ENCODE measurements around the gene ZNF768. TPM values are rescaled to one million over a fixed set of nuclear protein-coding genes. Genes with fewer than 3 reads are reported as not detected.

The ZNF768 gene
- total RNA-seq, 1 experiment from 2014 or later: 48.8 TPM

DNA sequence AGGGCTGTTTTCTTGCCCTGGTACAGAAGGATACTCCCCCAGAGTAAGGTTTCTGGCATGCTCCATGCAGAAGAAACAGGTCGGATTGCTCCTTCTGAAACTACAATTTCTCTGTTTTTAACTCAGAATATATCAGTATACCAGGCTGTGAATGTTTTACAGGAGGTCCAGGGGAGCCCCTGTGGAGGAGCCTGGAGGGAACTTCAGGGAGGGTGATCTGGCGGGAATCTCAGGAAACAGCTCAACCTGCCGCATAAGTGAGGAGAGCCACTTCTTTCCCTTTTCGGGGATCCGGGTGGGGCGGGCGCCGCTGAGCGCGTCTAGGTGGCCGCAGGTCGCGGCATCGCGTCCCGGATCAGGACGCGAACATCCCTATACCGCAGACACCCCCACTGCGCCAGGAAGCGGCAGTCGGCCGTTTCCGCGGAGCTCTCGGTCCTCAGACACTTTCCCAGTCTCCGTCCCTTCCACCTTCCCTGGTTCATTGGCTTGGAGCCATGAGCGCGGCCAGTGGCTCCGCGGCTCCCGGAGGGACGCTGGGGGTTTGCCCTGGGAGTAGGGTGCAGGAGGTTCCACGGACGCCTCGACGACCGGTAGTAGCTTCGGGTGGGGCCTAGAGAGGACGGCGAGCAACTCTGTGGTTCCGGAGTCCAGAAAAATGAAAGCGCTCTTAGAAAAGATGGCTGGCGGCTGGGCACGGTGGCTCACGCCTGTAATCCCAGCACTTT is 34.9 kb upstream of the ZNF768 start:
- no peaks in the 10 kb centered on the region for H4K20me1 ChIP-seq (ENCODE audit: insufficient read depth)
- no peaks in the 10 kb centered on the region for H3K36me3 ChIP-seq (ENCODE audit: control insufficient read depth in 1 of 2, insufficient read depth in 2 of 2, low read length in 2 of 2)
- no peak for TF ChIP-seq ZNF274 (IDR thresholded peaks at IDR 0.05; ENCODE audit: low read depth, low read length)
- TF ChIP-seq, protein P1, sequence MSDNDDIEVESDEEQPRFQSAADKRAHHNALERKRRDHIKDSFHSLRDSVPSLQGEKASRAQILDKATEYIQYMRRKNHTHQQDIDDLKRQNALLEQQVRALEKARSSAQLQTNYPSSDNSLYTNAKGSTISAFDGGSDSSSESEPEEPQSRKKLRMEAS (IDR thresholded peaks at IDR 0.05): no peak
- TF ChIP-seq EZH2phosphoT487 (IDR thresholded peaks at IDR 0.05; ENCODE audit: borderline replicate concordance): no peak
- no peak for TF ChIP-seq CEBPB (IDR thresholded peaks at IDR 0.05; ENCODE audit: low read depth)
- no peak for TF ChIP-seq RAD21 (IDR thresholded peaks at IDR 0.05; ENCODE audit: low read depth)
- no peak for TF ChIP-seq ELF1 (IDR thresholded peaks at IDR 0.05; ENCODE audit: borderline replicate concordance, low read depth)
- TF ChIP-seq ZFX (IDR thresholded peaks at IDR 0.05): no peak
- no peak for TF ChIP-seq CBX3 (IDR thresholded peaks at IDR 0.05; ENCODE audit: low read depth)
- CTCF ChIA-PET: no interaction called here
- no peaks in the 10 kb centered on the region for H3K27me3 ChIP-seq (ENCODE audit: insufficient read depth, low read length)
- peaks cover 10 to 21% of the 10 kb centered on the region in 2 experiments for H3K4me1 ChIP-seq (ENCODE audit: control insufficient read depth in 1 of 2, insufficient read depth in 2 of 2, low read length in 2 of 2)
- H3K4me2 ChIP-seq (ENCODE audit: low read length): no peak overlapping the region
- DNase-seq (ENCODE audit: low read depth, low spot score) (no peak), ATAC-seq (no peak)
- RAD21 ChIA-PET (ENCODE audit: low non-redundant PET in 1 of 2, low total read pairs in 2 of 2, uncharacterized antibody in 2 of 2, unreplicated experiment in 2 of 2): no interaction called here
- H3K27ac ChIP-seq (ENCODE audit: low read depth, low read length): no peak overlapping the region
- intact Hi-C loops (cut with micrococcal nuclease): no loop called here
- H3K4me3 ChIP-seq (replicated peaks in 1 of 2; ENCODE audit: low read depth in 1 of 2, low read length in 2 of 2): no peak overlapping the region
- BruUV-seq (replicated peaks): no TSS peak
- no peaks in the 10 kb centered on the region for H3K9me2 ChIP-seq (ENCODE audit: insufficient read depth)
- no peak overlapping the region for H2AFZ ChIP-seq (ENCODE audit: low read depth, low read length, poor library complexity, severe bottlenecking)
- no peak overlapping the region for H3K9ac ChIP-seq (ENCODE audit: low read length)
- H3K9me3 ChIP-seq (ENCODE audit: control insufficient read depth in 1 of 2, insufficient read depth in 1 of 2, low read depth in 1 of 2, low read length in 2 of 2): no peaks in the 10 kb centered on the region
- POLR2A ChIA-PET: no interaction called here
- H3K79me2 ChIP-seq (ENCODE audit: insufficient read depth, low read length): peaks cover 10% of the 10 kb centered on the region; the same call in 1 of the 2 replicates

DNA sequence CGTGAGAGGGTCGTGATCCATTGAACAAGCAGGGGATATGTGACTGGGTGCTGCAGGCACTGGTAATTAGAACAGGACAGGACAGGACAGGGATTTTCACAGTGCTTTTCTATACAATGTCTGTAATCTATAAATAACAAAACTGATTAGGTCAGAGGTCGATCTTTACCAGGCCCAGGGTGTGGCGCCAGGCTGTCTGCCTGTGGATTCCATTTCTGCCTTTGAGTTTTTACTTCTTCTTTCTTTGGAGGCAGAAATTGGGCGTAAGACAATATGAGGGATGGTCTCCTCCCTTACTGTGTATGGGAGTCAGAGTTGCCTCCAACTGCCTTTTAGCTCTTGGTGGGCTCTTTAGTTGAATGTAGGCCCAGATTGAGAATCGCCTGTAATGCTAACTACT is 33.3 kb upstream of the ZNF768 start:
- BruUV-seq (replicated peaks): no TSS peak
- Histone ChIP-seq H3K9me2 (ENCODE audit: insufficient read depth) (no peaks in the 10 kb centered on the region), H3K4me2 (ENCODE audit: low read length) (no peak overlapping the region), H3K9me3 (ENCODE audit: control insufficient read depth in 1 of 2, insufficient read depth in 1 of 2, low read depth in 1 of 2, low read length in 2 of 2) (no peaks in the 10 kb centered on the region), H3K27ac (ENCODE audit: low read depth, low read length) (no peak overlapping the region), H2AFZ (ENCODE audit: low read depth, low read length, poor library complexity, severe bottlenecking) (no peak overlapping the region), H3K4me3 (replicated peaks in 1 of 2; ENCODE audit: low read depth in 1 of 2, low read length in 2 of 2) (no peak overlapping the region), H3K4me1 (ENCODE audit: control insufficient read depth in 1 of 2, insufficient read depth in 2 of 2, low read length in 2 of 2) (peaks cover 10 to 21% of the 10 kb centered on the region in 2 experiments), H3K79me2 (ENCODE audit: insufficient read depth, low read length) (peaks cover 14% of the 10 kb centered on the region; the same call in 1 of the 2 replicates), H3K27me3 (ENCODE audit: insufficient read depth, low read length) (no peaks in the 10 kb centered on the region), H3K9ac (ENCODE audit: low read length) (no peak overlapping the region), H3K36me3 (ENCODE audit: control insufficient read depth in 1 of 2, insufficient read depth in 2 of 2, low read length in 2 of 2) (peaks cover 0 to 2% of the 10 kb centered on the region in 2 experiments; a peak in 1 of 4 replicates), H4K20me1 (ENCODE audit: insufficient read depth) (no peaks in the 10 kb centered on the region)
- DNase-seq (ENCODE audit: low read depth, low spot score): no peak
- ChIA-PET CTCF (no interaction called here), RAD21 (ENCODE audit: low non-redundant PET in 1 of 2, low total read pairs in 2 of 2, uncharacterized antibody in 2 of 2, unreplicated experiment in 2 of 2) (no interaction called here), POLR2A (no interaction called here)
- intact Hi-C loops (cut with micrococcal nuclease): no loop called here
- no peak for ATAC-seq
- TF ChIP-seq POLR2AphosphoS5 (IDR thresholded peaks at IDR 0.05; ENCODE audit: low read depth, low read length) (no peak), CEBPB (IDR thresholded peaks at IDR 0.05; ENCODE audit: low read depth) (no peak), CBX3 (IDR thresholded peaks at IDR 0.05; ENCODE audit: low read depth) (no peak), EZH2 (IDR thresholded peaks at IDR 0.05) (no peak), POLR2A (IDR thresholded peaks at IDR 0.05; ENCODE audit: borderline replicate concordance, extremely low read depth, insufficient read depth, insufficient read length) (no peak), RAD21 (IDR thresholded peaks at IDR 0.05; ENCODE audit: low read depth) (no peak), EGR1 (IDR thresholded peaks at IDR 0.05; ENCODE audit: low read depth) (no peak), EZH2phosphoT487 (IDR thresholded peaks at IDR 0.05; ENCODE audit: borderline replicate concordance) (no peak), ELF1 (IDR thresholded peaks at IDR 0.05; ENCODE audit: borderline replicate concordance, low read depth) (no peak), JUND (IDR thresholded peaks at IDR 0.05) (no peak)
- TF ChIP-seq, protein P2, sequence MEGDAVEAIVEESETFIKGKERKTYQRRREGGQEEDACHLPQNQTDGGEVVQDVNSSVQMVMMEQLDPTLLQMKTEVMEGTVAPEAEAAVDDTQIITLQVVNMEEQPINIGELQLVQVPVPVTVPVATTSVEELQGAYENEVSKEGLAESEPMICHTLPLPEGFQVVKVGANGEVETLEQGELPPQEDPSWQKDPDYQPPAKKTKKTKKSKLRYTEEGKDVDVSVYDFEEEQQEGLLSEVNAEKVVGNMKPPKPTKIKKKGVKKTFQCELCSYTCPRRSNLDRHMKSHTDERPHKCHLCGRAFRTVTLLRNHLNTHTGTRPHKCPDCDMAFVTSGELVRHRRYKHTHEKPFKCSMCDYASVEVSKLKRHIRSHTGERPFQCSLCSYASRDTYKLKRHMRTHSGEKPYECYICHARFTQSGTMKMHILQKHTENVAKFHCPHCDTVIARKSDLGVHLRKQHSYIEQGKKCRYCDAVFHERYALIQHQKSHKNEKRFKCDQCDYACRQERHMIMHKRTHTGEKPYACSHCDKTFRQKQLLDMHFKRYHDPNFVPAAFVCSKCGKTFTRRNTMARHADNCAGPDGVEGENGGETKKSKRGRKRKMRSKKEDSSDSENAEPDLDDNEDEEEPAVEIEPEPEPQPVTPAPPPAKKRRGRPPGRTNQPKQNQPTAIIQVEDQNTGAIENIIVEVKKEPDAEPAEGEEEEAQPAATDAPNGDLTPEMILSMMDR (IDR thresholded peaks at IDR 0.05 in 2 of 3, conservative IDR thresholded peaks at IDR 0.05 in 1 of 3; ENCODE audit: borderline replicate concordance in 1 of 3, insufficient read depth in 1 of 3, low read depth in 2 of 3, low read length in 2 of 3): no peak
- TF ChIP-seq, protein P3, sequence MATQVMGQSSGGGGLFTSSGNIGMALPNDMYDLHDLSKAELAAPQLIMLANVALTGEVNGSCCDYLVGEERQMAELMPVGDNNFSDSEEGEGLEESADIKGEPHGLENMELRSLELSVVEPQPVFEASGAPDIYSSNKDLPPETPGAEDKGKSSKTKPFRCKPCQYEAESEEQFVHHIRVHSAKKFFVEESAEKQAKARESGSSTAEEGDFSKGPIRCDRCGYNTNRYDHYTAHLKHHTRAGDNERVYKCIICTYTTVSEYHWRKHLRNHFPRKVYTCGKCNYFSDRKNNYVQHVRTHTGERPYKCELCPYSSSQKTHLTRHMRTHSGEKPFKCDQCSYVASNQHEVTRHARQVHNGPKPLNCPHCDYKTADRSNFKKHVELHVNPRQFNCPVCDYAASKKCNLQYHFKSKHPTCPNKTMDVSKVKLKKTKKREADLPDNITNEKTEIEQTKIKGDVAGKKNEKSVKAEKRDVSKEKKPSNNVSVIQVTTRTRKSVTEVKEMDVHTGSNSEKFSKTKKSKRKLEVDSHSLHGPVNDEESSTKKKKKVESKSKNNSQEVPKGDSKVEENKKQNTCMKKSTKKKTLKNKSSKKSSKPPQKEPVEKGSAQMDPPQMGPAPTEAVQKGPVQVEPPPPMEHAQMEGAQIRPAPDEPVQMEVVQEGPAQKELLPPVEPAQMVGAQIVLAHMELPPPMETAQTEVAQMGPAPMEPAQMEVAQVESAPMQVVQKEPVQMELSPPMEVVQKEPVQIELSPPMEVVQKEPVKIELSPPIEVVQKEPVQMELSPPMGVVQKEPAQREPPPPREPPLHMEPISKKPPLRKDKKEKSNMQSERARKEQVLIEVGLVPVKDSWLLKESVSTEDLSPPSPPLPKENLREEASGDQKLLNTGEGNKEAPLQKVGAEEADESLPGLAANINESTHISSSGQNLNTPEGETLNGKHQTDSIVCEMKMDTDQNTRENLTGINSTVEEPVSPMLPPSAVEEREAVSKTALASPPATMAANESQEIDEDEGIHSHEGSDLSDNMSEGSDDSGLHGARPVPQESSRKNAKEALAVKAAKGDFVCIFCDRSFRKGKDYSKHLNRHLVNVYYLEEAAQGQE (IDR thresholded peaks at IDR 0.05; ENCODE audit: low read depth): no peak
